ENCODE results near the gene TES.

The TES gene

GRCh38 chr7:116261904-116262303, 51.6 kb downstream of the TES start:
- no peak overlapping the region for H3K27ac ChIP-seq
- no peak overlapping the region for H3K4me3 ChIP-seq (ENCODE audit: low read depth in 1 of 2, low read length in 1 of 2)
- no peaks in the 10 kb centered on the region for H3K4me1 ChIP-seq (ENCODE audit: control insufficient read depth in 1 of 2, insufficient read depth in 1 of 2, low read depth in 1 of 2, low read length in 1 of 2)
- TF ChIP-seq CTCF (IDR thresholded peaks at IDR 0.05): no peak
- peaks cover 10% of the 10 kb centered on the region for H3K27me3 ChIP-seq
- H3K36me3 ChIP-seq: peaks cover 22% of the 10 kb centered on the region
- no peaks in the 10 kb centered on the region for H3K9me3 ChIP-seq

GRCh38 chr7:116265881-116266280, 55.5 kb downstream of the TES start:
- no peaks in the 10 kb centered on the region for H3K9me3 ChIP-seq
- H3K36me3 ChIP-seq: no peaks in the 10 kb centered on the region
- peaks cover 10% of the 10 kb centered on the region for H3K27me3 ChIP-seq
- no peaks in the 10 kb centered on the region for H3K4me1 ChIP-seq (ENCODE audit: control insufficient read depth in 1 of 2, insufficient read depth in 1 of 2, low read depth in 1 of 2, low read length in 1 of 2)
- H3K4me3 ChIP-seq (ENCODE audit: low read depth in 1 of 2, low read length in 1 of 2): no peak overlapping the region
- no peak overlapping the region for H3K27ac ChIP-seq
- TF ChIP-seq CTCF (IDR thresholded peaks at IDR 0.05): no peak

GRCh38 chr7:116269466-116269865, 59.1 kb downstream of the TES start:
- Histone ChIP-seq H3K36me3 (no peaks in the 10 kb centered on the region), H3K27me3 (peaks cover 10% of the 10 kb centered on the region), H3K27ac (no peak overlapping the region), H3K4me1 (ENCODE audit: control insufficient read depth in 1 of 2, insufficient read depth in 1 of 2, low read depth in 1 of 2, low read length in 1 of 2) (no peaks in the 10 kb centered on the region), H3K4me3 (ENCODE audit: low read depth in 1 of 2, low read length in 1 of 2) (no peak overlapping the region), H3K9me3 (no peaks in the 10 kb centered on the region)
- no peak for TF ChIP-seq CTCF (IDR thresholded peaks at IDR 0.05)

- H3K4me1 ChIP-seq (ENCODE audit: control insufficient read depth in 1 of 2, insufficient read depth in 1 of 2, low read depth in 1 of 2, low read length in 1 of 2): no peaks in the 10 kb centered on the region
- no peak overlapping the region for H3K4me3 ChIP-seq (ENCODE audit: low read depth in 1 of 2, low read length in 1 of 2)
- H3K36me3 ChIP-seq: no peaks in the 10 kb centered on the region
- H3K27me3 ChIP-seq: peaks cover 3% of the 10 kb centered on the region
- H3K9me3 ChIP-seq: no peaks in the 10 kb centered on the region
- TF ChIP-seq CTCF (IDR thresholded peaks at IDR 0.05): no peak
- no peak overlapping the region for H3K27ac ChIP-seq
Observed at GRCh38 chr7:116271161-116271913, 61.0 kb downstream of the TES start.

GRCh38 chr7:116271963-116272886, 61.9 kb downstream of the TES start:
- Histone ChIP-seq H3K4me3 (ENCODE audit: low read depth in 1 of 2, low read length in 1 of 2) (no peak overlapping the region), H3K4me1 (ENCODE audit: control insufficient read depth in 1 of 2, insufficient read depth in 1 of 2, low read depth in 1 of 2, low read length in 1 of 2) (no peaks in the 10 kb centered on the region), H3K27ac (no peak overlapping the region), H3K9me3 (no peaks in the 10 kb centered on the region), H3K27me3 (no peaks in the 10 kb centered on the region), H3K36me3 (no peaks in the 10 kb centered on the region)
- TF ChIP-seq CTCF (IDR thresholded peaks at IDR 0.05): no peak
